ENCODE results near the gene BBOF1.
"Not testable (repeated sequence)": the region's sequence is repeated elsewhere in the genome, so short reads cannot be mapped to it uniquely, and the experiment has no call there.

BBOF1 gene

DNA sequence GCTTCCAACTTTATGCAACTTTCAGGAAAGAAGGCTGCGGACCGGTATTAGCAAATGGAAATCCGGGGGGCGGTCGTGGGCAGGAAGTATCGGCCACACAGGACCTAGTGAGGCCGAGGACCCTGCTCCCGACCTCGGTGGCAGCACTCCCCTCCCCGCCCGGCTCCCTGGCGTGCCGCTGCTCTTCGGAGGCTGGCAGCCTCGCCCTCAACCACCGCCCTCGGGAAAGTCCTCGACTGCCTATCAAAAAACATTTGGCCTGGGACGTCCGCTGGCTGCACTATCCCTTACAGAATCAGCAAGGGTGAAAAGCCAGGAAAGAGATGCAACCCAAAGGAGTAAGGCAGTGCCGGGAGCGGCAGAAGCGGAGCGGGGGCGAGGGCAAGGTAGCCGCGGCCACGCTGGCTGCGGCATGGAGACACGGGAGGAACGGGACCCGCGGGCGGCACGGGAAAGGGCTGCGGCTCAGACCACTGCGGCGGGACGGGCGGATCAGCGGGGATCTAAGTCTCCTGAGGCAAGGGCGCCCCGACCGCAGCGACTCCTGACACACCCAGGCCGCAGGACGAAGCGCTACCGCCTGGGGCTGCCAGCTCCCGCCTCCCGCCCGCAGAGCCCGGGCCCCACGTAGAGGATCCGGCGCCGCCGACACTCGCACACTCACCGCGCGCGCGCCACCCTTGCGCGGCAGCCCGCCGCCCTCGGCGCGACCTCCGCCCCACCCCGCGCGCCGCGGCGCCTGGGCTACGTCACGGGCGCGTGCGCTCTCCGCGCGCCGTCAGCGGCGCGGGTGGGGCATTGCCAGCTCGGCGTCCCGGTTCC lies at the start of gene BBOF1, which contains the start of gene ENTPD5:
Gene BBOF1 (plus strand): TSS at position 764 of the 822 bp plus-strand sequence. CDS start 130 bp downstream, outside the sequence.
Gene ENTPD5 (minus strand): TSS at position 703 of the 822 bp plus-strand sequence. CDS start 31,186 bp downstream, outside the sequence.
- DNase-seq: peak; percentile 86

- no peak for DNase-seq
Observed at GRCh38 chr14:73973497-73973896, 45.7 kb upstream of the BBOF1 start.

DNA sequence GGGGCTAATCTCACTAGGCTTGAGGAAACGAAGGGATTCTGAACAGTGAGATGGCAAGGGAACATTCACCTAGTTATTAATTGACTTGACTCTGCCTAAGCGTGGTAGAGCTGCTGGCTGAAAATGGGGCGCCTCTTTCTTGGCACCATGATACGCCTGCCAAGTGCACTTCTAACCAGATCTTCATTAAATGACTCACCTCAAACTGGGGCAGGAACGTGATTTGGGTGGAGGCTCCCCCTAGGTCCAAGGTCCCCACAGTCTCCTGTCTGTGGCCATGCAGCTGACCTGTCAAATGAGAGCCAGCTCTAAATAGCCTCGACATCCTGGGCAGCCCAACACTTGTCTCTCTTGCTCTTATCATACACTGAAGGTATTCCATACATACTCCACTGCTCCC lies 43.0 kb upstream of the BBOF1 start:
- no peak for DNase-seq

DNA sequence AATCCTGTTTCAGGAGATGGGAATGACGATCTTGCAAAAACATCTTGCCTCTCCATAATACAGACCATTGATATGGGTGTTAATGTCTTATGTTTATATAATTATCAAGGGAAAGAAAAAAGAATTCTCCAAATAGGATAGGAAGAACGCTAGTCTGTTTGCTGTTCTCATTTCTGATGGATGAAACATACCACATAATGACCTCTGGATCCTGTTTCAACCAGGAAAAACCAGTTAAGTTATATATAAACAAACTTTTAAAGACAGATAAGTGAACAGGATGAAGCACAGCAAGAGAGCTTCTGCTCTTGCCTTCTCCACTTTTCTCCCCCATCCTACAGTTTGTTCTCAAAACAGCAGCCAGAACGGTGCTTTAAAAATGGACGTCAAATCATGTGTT lies 41.3 kb upstream of the BBOF1 start:
- no peak for DNase-seq

DNA sequence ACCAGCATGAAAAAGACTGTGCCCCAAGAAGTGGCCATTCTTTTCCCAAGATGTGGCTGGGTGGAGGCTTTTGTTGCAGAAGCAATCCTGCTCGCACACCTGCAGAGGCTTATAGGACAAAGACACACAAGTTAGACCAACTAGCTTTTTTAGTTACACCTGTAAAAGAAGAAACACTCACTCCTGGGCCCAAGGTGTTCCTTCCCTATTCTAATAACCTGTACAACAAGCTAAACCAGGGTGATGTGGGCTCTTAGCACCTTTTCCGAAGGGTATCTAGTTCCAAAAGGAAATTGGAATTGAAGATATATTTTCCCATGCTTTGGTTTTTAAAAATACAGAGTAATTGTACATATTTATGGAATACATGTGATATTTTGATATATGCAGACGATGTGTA lies 31.1 kb upstream of the BBOF1 start:
- no peak for DNase-seq

DNA sequence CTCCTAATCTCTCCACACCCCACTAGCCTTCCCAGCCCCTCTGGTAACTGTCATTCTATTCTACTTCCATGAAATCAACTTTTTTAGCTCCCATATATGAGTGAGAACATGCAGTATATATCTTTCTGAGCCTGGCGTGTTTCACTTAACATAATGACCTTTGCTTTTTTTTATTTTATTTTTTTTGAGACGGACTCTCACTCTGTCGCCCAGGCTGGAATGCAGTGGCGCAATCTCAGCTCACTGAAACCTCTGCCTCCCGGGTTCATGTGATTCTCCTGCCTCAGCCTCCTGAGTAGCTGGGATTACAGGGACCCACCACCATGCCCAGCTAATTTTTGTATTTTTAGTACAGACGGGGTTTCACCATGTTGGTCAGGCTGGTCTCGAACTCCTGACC lies 30.5 kb upstream of the BBOF1 start:
- not testable (repeated sequence) for DNase-seq

DNA sequence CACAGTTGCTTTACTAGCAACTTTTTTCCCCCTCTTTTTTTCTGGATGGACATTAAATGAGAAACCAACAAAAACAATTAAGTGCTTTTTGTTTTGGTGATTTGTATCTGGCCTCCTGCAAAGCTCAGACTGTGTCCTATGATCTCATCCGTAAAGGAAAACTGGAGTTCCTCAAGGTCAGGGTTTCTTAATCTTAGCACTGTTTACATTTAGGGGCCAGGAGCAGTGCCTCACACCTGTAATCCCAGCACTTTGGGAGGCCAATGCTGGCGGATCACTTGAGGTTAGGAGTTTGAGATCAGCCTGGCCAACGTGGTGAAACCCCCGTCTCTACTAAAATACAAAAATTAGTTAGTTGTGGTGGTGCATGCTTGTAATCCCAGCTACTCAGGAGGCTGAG lies 28.1 kb upstream of the BBOF1 start:
- no peak for DNase-seq

DNA sequence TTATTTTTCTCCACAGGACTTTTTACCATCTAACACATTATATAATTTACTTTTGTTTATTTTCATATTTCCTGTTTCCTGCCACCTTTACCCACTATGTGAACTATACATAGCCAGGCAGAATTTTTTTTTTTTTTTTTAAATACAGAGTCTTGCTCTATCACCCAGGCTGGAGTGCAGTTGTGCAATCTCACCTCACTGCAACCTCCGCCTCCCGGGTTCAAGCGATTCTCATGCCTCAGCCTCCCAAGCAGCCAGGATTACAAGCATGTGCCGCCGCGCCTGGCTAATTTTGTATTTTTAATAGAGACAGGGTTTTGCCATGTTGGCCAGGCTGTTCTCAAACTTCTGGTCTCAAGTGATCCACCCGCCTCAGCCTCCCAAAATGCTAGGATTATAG lies 24.2 kb upstream of the BBOF1 start:
- not testable (repeated sequence) for DNase-seq

DNA sequence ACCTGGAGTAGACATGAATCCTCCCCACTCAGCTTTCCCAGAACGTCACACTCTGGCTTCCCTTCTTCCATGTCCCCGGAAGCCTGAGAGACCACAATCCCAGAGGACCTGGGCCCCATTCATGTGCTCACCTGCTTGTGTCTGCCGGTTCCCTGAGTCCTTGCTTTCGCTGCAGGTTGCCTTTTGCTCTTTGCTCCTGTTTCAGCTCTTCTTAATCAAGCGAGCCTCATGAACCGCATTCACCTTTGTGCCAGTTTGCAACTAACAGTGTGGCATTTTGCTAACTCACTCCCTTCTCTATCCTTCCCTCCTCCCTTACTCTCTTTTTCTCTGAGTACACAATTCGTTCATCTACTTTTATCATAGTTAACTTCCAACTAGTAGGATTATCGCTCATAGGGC lies 23.2 kb upstream of the BBOF1 start:
- no peak for DNase-seq

DNA sequence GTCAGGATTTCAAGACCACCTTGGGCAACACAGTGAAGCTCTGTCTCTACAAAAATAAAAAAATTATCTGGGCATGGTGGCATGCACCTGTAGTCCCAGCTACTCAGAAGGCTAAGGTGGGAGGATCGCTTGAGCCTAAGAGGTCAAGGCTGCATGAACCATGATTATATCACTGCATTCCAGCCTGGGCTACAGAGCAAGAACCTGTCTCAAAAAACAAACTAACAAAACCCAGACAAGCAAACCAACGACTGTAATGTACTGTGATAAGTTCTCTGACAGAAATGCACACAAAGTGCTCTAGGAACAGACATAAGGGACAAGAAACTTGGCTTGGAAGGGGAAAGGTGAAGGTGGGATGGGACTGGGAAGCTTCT lies 22.4 kb upstream of the BBOF1 start:
- DNase-seq: no peak

DNA sequence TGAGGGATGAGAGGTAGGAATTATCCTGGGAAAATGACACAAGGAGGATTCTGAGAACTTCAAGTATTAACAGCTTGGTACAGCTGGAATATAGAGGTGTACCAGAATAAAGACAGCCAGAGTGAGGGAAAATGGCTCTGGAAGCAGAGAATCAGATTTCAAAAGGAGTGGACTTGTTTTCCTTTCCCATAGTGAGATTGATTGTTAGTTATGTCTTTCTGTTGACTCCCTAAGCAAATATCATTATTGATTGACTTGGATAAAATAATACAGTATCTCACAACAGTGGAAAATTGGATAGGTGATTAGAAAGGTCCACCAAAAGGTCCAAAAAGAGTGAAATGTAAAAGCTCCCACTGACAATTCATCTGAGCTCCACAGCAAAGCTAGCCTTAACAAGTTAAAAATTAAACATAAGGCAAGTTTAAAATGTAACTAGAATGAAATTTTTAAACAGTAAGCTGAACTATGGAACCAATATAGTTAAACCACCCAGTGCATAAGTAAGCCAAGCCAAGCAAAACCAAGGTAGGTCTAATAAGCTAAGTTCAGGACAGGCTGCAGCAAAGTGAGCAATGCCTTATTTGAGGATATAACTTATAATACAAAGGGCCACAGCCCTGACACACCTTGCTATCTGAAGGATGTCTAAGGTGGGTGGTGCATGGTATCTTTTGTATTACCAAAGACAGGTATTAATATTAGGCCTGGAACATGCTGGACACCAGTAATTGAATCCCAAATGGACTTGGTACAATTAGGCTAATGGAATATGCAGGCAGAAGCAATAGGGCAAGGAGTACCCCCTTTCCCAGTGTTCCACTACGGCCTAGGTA lies 21.8 kb upstream of the BBOF1 start:
- no peak for DNase-seq

- no peak for DNase-seq
Observed at GRCh38 chr14:73997944-73998447, 21.2 kb upstream of the BBOF1 start.

DNA sequence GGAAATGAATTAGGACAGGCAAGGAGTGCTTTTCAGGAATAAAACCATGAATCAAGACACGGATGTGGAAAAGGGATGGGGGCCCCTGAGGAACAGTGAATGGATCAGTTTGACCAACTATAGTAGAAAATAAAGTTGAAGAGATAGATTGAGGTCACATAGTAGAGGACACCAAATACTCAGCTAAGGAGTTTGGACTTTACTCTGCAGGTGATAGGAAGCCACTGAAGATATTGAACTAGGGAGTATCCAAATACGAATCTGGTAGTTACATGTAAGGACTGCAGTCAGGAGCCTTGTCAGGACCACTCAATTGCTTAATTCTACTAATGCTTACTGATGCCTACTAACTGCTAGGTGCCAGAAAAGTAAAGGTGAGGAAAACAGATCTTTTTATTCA lies 20.4 kb upstream of the BBOF1 start:
- DNase-seq: no peak

DNA sequence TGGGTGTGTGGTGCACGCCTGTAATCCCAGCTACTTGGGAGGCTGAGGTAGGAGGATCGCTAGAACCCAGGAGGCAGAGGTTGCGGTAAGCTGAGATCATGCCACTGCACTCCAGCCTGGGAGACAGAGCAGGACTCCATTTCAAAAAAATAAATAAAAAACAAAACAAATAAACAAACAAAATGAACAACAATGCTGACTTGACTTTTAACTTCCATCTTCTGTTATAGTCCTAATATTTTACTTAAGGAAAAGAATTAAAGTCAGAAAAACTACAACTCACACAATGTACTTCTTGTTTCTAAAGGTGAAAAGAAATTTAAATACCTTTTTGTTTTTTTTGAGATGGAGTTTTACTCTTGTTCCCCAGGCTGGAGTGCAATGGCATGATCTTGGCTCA lies 13.5 kb upstream of the BBOF1 start:
- not testable (repeated sequence) for DNase-seq

DNA sequence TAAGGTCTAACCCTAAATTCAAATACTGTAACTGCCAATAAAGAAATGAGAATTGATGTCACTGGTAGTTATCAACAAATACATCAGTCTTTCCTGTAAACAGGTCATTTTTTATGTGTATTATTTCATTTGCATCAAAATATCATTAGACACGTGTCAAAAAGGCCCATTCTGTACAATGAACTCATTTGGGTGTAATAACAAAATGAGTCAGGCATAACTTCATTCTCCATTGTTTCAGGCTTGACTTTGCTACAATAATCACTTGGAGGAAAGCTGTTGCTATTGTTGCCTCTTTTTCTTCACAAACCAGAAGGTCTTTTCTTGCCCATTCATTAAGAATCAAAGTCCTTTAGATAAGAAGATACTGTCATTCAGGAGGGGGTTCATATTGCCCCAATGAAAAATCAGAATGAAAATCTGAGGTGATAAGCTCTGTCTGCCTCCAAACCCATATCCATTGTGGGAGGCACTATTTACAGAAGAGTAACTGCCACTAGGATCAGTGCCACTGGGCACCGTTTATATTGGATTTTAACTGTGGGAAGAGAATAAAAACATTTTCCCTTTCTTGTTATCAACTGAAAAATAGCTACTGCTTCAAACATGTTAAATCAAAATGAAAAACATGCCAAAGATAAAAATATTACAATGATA lies 10.2 kb upstream of the BBOF1 start:
- DNase-seq: no peak

DNA sequence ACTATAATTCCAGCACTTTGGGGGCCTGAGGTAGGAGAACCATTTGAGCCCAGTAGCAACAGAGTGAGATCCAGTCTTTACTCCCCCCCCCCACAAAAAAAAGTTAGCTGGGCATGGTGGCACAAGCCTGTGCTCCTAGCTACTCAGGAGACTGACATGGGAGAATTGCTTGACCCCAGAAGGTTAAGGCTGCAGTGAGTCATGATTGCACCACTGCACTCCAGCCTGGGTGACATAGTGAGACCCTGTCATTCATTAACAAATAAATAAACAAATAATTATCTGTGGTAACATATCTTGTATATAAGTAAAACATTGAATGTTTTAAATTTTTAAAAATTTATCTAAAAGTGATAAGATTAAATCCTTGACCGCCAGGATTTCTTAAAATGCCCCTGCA lies 4.8 kb upstream of the BBOF1 start:
- DNase-seq: no peak

- no peak for DNase-seq
Observed at GRCh38 chr14:74015176-74015575, 4.0 kb upstream of the BBOF1 start.

DNA sequence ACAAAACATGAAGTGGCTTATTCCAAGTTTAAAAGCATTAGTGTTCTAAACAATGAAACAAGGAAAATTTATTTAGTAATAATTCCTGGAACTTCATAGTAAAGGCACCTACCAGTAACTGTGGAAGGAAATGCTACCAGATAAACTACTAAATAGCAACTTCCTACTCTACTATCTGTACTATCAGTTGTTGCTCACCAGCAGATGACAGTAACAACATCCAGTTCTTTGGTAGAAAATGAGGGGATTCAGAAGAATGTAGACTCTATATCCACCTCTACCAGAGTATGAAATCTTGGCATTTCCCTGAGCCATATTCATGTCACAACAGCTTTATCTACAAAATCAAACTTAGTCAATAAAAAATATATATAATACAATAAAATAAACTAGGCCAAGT lies 3.2 kb upstream of the BBOF1 start:
- no peak for DNase-seq

DNA sequence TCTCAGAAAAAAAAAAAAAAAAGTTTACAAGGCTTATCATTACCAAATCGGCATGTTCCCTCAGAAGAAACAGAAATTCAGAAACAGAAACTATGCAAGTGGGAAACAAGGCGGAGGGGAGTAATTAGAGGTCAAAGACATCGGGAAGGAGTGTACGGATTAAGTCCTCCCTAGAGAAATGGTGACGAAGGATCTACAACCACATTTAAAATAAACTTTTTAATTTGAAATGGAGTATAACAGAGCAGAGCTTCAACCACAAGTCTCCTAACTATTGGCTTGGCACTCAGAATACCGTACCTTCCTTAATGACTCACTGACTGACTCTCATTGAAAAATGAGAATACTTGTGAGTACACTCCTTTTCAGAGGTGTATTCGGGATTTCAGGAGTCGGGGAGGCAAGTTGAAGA lies 969 bp upstream of the BBOF1 start:
- no peak for DNase-seq

GRCh38 chr14:74019408-74020137 lies 424 bp downstream of the BBOF1 start:
- no peak for DNase-seq

DNA sequence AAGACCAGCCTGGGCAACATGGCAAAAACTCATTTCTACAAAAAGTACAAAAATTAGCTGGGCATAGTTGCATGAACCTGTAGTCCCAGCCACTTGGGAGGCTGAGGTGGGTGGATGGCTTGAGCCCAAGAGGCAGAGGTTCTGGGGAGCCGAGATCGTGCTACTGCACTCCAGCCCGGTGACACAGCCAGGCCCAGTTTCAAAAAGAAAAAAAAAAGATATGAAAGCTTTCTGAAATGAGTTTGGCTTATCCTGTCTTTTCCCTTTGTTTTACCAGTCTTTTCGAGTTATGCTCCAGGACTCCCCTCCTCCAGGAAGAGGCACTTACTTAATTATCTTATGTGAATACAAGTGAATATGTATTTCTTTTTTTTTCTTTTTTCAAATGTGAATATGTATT lies 3.2 kb downstream of the BBOF1 start:
- no peak for DNase-seq

GRCh38 chr14:74029136-74029535 lies 10.0 kb downstream of the BBOF1 start:
- no peak for DNase-seq

DNA sequence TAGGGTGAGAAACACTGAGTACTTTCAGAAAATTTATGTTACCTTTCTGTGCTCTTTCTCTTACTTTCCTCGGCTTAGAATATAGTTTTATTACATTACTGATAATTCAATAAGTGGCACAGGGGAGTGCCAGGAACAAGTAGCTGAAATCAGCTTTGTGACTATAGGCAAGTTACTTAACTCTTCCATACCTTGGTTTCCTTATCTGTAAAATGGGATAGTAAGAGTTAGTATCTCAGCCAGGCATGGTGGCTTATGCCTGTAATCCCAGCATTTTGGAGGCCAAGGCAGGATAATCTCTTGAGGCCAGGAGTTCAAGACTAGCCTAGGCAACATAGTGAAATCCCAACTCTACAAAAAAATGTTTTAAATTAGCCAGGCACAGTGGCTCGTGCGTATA lies 15.4 kb downstream of the BBOF1 start:
- DNase-seq: no peak
